Esophagus (tissue), 2 donors: Measurements from ENCODE around the gene SLC35F3. TPM values are rescaled to one million over a fixed set of nuclear protein-coding genes. Genes with fewer than 3 reads are reported as not detected.
"Not testable (repeated sequence)": the region's sequence is repeated elsewhere in the genome, so short reads cannot be mapped to it uniquely, and the experiment has no call there.

Experiments used
- H3K27ac ChIP-seq, 2 donors: one replicate each; pipeline ENCODE4 v1.5.1; 2013; ENCODE audit warnings: low read depth in 2 of 2, mild to moderate bottlenecking in 2 of 2, inconsistent platforms in 1 of 2, low read length in 1 of 2, moderate library complexity in 1 of 2
- H3K27me3 ChIP-seq, 2 donors: one replicate each; pipeline ENCODE4 v1.6.1; 2013; ENCODE audit warnings: low read length in 2 of 2, control low read depth in 1 of 2, mild to moderate bottlenecking in 1 of 2; ENCODE audit not compliant: insufficient read depth in 2 of 2, control insufficient read depth in 1 of 2
- H3K36me3 ChIP-seq, 2 donors: one replicate each; pipeline ENCODE4 v1.6.1; 2013; ENCODE audit warnings: low read length in 1 of 2; ENCODE audit not compliant: control insufficient read depth in 2 of 2, insufficient read depth in 2 of 2
- H3K4me1 ChIP-seq, 2 donors: one replicate each; pipeline ENCODE4 v1.6.1; 2013; ENCODE audit warnings: low read length in 1 of 2; ENCODE audit not compliant: control insufficient read depth in 2 of 2, insufficient read depth in 2 of 2
- H3K4me3 ChIP-seq, 2 donors: one replicate each; pipeline ENCODE4 v1.5.1; 2013; ENCODE audit warnings: low read length in 2 of 2, mild to moderate bottlenecking in 2 of 2, low read depth in 1 of 2, moderate library complexity in 1 of 2
- H3K9me3 ChIP-seq, 2 donors: one replicate each; pipeline ENCODE4 v1.6.1; 2013; ENCODE audit warnings: mild to moderate bottlenecking in 2 of 2, low read depth in 1 of 2, low read length in 1 of 2, moderate library complexity in 1 of 2; ENCODE audit not compliant: control insufficient read depth in 2 of 2, insufficient read depth in 1 of 2
- WGBS, 2 donors: extraction: QIAGEN DNeasy Blood & Tissue Kit; methylation state at CpG; one replicate each; pipeline ENCODE4 v1.1.7; 2013; 5-methylcytosine and 5-hydroxymethylcytosine counted together
- polyA plus RNA-seq, 2 donors: library from polyadenylated mRNA; stranded (reverse); fragments of 200-250 nt; gene quantifications; one replicate each; pipeline ENCODE4 v1.2.3, GENCODE V29; 2013
- donor health status: healthy with polysubstance abuse.
- donor health status: Bipolar disorder and iron deficiency.

Gene SLC35F3
- polyA plus RNA-seq, 2 donors, result 0.24 to 0.69 TPM

DNA sequence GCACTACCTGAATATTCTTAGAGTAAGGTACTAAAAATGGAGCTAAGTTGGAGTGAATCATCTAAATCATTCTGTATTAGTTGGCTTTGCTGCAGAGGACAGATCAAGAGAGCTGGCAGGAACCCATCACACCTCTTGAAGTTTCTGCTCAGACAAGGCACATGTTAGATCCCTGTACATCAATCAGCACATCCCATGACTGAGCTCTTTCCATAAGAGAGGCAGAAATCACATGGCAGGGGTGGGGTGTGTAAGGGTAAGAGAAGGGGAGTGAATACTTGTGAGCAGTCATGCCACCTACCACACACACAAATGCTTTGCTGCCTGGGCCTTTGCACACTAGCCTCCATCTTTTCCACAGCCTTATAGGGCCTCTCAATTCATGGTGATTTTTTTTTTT, 214.4 kb downstream of the SLC35F3 start:
- Histone ChIP-seq H3K9me3 (no peaks in the 10 kb centered on the region), H3K4me3 (no peak overlapping the region), H3K27me3 (no peaks in the 10 kb centered on the region)

DNA sequence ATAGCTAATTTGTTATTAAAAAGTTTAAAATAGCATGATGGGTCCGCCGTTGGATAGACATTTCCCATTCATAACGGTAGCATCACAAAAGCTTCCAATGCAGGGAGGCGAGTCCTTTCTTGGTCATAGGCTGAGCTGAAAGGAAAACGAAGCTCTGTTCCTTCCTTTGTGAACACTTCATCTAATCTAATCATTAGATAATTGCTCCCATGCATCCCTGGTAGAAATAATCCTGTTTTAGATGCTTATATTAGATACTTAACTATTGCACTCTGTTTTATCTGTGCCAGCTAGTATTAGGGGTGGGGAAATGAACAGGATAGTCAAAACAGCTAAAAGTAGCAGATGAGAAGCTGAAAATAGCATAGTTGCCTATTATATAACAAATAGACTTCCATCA, 215.0 kb downstream of the SLC35F3 start:
- WGBS, 2 donors, result 79 to 83% methylated on average over 5 of the region's 5 CpGs
- Histone ChIP-seq H3K9me3 (no peaks in the 10 kb centered on the region), H3K36me3 (no peaks in the 10 kb centered on the region), H3K4me3 (no peak overlapping the region), H3K27me3 (no peaks in the 10 kb centered on the region), H3K4me1 (no peaks in the 10 kb centered on the region), H3K27ac (no peak overlapping the region)

More for the DNA sequence above, 214.4 kb downstream of the SLC35F3 start:
- Histone ChIP-seq H3K36me3 (no peaks in the 10 kb centered on the region), H3K4me1 (no peaks in the 10 kb centered on the region), H3K27ac (no peak overlapping the region)

DNA sequence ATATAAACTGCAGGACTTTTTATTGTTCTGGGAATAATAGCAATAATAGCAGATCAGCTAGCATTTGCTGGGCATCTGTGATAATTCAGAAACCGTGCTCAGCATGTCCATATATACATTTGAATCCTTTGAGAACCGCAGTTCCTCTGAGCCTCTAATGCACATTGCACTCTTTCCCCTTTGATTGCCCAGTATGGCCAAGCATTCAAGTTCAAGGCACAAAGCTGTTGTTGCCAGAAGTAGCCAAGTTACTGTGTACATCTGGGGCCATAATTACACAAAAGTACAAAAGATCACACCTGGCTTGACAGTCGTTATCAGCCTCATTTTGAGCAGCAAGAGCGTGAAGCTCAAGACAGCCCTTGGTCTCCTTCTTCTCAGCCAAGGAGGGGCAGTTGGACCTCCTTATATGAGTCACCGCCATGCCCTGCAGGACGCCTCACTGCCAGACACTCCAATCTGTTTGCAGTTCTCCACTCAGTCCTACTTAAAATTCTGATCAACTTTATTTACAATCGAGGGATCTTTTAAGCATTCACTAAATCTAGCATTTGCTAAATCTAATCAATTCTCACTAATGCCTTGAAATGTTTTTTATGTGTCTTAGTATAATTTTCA, 216.0 kb downstream of the SLC35F3 start:
- WGBS, 2 donors, result 56 to 66% methylated on average over 7 of the region's 7 CpGs
- Histone ChIP-seq H3K4me3 (no peak overlapping the region), H3K9me3 (no peaks in the 10 kb centered on the region)

DNA sequence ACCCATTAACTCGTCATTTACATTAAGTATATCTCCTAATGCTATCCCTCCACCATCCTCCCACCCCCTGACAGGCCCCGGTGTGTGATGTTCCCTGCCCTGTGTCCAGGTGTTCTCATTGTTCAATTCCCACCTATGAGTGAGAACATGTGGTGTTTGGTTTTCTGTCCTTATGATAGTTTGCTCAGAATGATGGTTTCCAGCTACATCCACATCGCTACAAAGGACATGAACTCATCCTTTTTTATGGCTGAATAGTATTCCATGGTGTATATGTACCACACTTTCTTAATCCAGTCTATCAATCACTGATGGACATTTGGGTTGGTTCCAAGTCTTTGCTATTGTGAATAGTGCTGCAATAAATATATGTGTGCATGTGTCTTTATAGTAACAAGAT, 217.2 kb downstream of the SLC35F3 start:
- not testable (repeated sequence) for H3K27me3 ChIP-seq, H3K9me3 ChIP-seq, H3K27ac ChIP-seq, H3K4me1 ChIP-seq, H3K4me3 ChIP-seq, H3K36me3 ChIP-seq
- 74 to 89% methylated on average over 3 of the region's 3 CpGs for WGBS, 2 donors

More for the DNA sequence above, 216.0 kb downstream of the SLC35F3 start:
- Histone ChIP-seq H3K36me3 (no peaks in the 10 kb centered on the region), H3K27me3 (no peaks in the 10 kb centered on the region), H3K27ac (no peak overlapping the region), H3K4me1 (no peaks in the 10 kb centered on the region)

DNA sequence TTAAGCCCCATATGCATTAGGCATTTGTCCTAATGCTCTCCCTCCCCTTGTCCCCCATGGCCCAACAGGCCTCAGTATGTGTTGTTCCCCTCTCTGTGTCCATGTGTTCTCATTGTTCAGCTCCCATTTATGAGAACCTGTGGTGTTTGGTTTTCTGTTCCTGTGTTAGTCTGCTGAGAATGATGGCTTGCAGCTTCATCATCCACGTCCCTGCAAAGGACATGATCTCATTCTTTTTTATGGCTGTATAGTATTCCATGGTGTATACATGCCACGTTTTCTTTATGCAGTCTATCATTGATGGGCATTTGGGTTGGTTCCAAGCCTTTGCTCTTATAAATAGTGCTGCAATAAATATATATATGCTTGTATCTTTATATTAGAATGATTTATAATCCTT, 218.1 kb downstream of the SLC35F3 start:
- not testable (repeated sequence) for H3K4me1 ChIP-seq, H3K36me3 ChIP-seq, H3K9me3 ChIP-seq, H3K27me3 ChIP-seq, H3K27ac ChIP-seq, H3K4me3 ChIP-seq
- 78 to 87% methylated on average over 2 of the region's 2 CpGs for WGBS, 2 donors

DNA sequence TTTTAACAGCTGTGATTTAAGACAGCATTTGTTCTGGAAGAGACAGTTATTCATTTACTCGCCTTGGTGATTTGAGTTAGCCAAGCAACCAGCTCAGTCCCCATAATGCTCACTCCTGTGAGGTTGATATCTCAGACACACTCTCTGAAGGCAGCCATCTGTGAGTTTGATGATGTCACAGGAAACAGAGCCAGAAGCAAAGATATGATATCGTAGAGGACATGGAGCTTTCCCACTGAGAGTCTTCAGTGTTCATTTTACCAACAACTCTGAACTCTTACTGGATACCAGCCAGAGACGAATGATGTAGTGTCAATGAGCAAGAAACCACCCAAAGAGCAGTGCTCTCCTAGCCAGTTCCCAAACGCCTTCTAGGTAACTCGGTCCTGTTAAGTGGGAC, 219.4 kb downstream of the SLC35F3 start:
- Histone ChIP-seq H3K9me3 (no peaks in the 10 kb centered on the region), H3K27ac (no peak overlapping the region), H3K4me3 (no peak overlapping the region), H3K4me1 (no peaks in the 10 kb centered on the region), H3K27me3 (no peaks in the 10 kb centered on the region), H3K36me3 (no peaks in the 10 kb centered on the region)
- WGBS, 2 donors, result 62 to 69% methylated on average over 5 of the region's 5 CpGs

DNA sequence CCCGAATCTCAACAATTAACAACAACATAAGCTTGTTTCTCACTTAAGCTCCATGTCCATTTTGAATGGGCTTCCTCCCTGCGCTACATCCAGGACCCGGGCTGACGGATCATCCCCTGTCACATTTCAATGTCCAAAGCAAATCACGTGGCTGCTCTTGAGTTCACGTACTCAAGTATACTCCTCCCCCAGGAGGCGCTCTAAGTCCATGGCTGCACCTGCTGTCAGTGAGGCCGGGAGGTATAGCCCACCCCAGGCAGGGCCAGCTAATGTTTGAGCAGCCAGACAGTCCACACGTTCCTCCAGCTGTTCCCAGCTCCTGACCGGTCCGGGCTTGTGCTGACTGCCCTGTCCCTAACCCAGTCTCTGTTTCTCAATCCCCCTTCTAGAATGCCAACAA, 220.8 kb downstream of the SLC35F3 start:
- no peaks in the 10 kb centered on the region for H3K27me3 ChIP-seq
- no peak overlapping the region for H3K4me3 ChIP-seq
- no peaks in the 10 kb centered on the region for H3K4me1 ChIP-seq
- H3K36me3 ChIP-seq, result no peaks in the 10 kb centered on the region
- H3K27ac ChIP-seq, result no peak overlapping the region
- WGBS, 2 donors, result 10 to 12% methylated on average over 11 of the region's 11 CpGs
- no peaks in the 10 kb centered on the region for H3K9me3 ChIP-seq

DNA sequence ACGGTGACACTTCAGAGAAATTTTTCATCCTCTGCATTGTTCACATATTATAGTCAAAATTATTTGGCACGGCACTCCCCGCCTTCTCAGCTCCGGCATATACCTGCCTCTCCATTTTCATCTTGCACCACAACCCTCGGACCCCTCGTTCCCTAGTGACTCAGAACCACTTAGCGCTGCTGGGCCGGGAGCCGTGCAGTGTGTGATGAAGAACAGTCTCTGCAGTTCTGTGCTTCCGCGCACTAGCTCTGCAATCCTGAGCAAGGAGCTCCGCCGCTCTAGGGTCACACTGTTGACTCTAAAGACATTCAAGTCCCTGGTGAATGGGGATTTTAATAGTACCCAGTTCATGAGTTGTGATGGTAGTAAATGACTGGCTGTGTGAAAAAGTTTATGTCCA, 221.2 kb downstream of the SLC35F3 start:
- Histone ChIP-seq H3K4me3 (no peak overlapping the region), H3K36me3 (no peaks in the 10 kb centered on the region), H3K27ac (no peak overlapping the region), H3K9me3 (no peaks in the 10 kb centered on the region), H3K27me3 (no peaks in the 10 kb centered on the region), H3K4me1 (no peaks in the 10 kb centered on the region)
- WGBS, 2 donors, result 76 to 79% methylated on average over 13 of the region's 13 CpGs

DNA sequence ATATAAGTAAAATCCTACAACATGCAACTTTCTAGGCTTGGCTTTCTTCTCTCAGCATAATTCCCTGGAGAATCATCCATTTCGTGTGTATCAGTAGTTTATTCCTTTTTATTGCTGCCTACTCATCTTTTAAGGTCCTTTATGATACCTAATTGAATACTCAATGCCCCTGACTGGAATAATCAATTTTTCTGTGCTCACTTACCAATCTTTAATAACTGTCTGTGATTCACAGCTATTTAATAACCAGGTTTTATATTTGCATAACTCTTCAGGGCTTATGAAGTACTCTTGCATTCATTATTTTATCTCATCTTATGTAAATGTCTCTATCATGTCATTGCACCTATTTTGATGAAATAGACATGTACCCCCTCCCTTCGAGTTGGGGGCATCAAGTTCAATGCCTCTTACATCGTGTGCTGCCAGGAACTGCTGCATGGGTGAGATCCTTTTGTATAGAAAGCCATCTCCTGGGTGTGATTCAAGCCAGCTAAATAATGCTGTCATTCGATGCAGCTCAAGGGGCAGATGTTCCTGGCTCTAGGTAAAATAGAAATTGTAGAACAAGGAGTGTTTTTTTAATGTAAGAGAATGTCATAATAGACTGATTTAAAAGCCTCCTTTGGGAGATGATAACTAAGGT, 222.7 kb downstream of the SLC35F3 start:
- Histone ChIP-seq H3K9me3 (no peaks in the 10 kb centered on the region), H3K4me3 (no peak overlapping the region), H3K27me3 (no peaks in the 10 kb centered on the region), H3K36me3 (no peaks in the 10 kb centered on the region), H3K4me1 (no peaks in the 10 kb centered on the region), H3K27ac (no peak overlapping the region)
- 41 to 42% methylated on average over 4 of the region's 4 CpGs for WGBS, 2 donors

DNA sequence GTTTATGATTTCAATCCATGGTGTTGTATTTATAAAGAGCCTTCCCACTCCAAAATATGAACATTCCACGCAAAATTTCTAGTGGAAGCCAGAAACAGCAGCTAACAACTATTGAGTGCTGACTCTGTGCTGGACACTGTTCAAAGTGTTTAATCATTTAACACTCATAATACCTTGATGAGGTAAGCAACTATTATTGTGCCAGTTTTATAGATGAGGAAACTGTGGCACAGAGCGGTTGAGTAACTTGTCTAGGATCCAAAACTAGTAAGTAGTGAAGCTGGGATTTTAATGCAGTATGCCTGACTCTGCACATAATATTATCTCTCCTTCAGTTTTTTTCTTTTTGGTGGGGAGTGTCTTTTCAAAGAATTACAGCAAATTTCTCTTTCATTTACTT, 228.3 kb downstream of the SLC35F3 start:
- no peak overlapping the region for H3K27ac ChIP-seq
- H3K4me3 ChIP-seq, result no peak overlapping the region
- no peaks in the 10 kb centered on the region for H3K36me3 ChIP-seq
- H3K27me3 ChIP-seq, result no peaks in the 10 kb centered on the region
- H3K4me1 ChIP-seq, result no peaks in the 10 kb centered on the region
- H3K9me3 ChIP-seq, result no peaks in the 10 kb centered on the region
- 66 to 72% methylated on average over 2 of the region's 2 CpGs for WGBS, 2 donors
